Subcutaneous adipose tissue (tissue), 4 donors: Measurements from ENCODE around the gene LY6G5B. TPM values are rescaled to one million over a fixed set of nuclear protein-coding genes. Genes with fewer than 3 reads are reported as not detected.

ENCODE experiments used
- CTCF ChIP-seq: fragments of 450-650 bp; IDR thresholded peaks from one replicate; pipeline ENCODE4 v1.5.1; 2016; ENCODE audit warnings: low read depth, mild to moderate bottlenecking, control low read depth, antibody characterized with exemption, moderate library complexity
- total RNA-seq, 4 donors: library from RNA; depleted of rRNA; stranded (reverse); fragments of >200 nt; gene quantifications; one replicate each; pipeline ENCODE4 v1.1.0, GENCODE V29; 2016

The LY6G5B gene
- total RNA-seq, 4 donors from 2014 or later, result 4.4 to 19.2 (median 6.5) TPM

DNA sequence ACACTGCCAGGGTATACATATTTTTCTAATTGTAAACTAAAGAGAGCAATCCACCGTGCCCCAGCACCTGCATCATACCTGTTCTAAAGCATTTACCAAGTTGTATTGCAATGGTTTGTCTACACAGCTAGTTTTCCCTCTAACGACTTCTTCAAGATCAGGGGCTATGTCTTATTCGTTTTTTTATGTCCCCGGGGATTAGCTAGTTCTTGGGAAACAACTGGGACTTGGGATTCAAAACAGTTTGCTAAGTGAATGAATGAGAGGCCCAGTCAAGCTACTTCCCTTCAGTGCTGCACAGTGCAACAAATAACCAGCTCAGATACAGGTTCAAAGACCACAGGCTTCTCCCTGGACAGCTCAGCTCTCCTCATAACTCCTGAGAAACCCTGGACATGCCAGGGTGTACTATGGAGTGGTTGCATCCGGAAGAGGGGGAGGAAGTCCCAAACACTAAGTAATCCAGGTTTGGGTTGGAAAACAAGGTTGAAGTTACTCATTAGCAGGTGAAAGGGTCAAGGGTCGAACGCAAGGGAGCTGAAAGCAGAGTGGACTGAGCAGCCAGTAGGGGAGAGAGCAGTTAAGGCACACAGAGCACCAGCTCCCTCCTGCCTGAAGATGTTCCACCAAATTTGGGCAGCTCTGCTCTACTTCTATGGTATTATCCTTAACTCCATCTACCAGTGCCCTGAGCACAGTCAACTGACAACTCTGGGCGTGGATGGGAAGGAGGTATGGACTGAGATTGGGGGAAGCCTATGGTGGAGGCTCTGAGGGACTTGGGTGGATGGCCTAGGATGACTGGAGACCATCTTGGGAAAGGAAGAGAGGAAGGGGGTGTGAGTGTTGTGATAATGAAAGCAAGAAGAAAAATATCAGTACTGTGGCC, 14.2 kb upstream of the LY6G5B start, which contains the start of gene APOM:
TSS of gene APOM (plus strand) at position 546 of the 889 bp plus-strand sequence. CDS start at position 619, 73 bp downstream.
- TF ChIP-seq CTCF, result no peak

DNA sequence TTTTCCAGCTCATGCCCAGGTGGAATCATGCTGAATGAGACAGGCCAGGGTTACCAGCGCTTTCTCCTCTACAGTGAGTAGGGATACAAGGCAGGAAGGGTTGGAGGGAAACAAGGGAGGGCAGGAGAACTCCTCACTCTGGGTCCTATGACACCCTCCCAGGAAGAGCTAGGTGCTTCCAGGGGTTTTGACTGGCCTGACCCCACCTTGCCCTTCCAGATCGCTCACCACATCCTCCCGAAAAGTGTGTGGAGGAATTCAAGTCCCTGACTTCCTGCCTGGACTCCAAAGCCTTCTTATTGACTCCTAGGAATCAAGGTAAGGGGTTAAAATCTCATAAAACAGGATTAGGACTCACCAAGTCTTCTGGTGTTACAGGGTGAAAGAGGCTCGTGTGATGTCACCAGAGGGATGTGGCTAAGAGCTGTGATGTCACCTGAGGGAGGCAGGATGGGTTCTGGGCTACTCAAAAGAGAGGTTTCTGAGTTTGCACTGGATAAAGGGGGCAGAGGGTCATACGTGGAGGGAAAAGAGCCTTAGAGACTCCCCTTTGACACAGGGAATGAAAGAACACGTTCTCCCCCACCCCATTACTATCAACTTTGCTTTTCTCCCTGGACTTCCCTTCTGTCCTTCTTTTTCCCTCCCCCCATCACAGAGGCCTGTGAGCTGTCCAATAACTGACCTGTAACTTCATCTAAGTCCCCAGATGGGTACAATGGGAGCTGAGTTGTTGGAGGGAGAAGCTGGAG, 12.2 kb upstream of the LY6G5B start:
- TF ChIP-seq CTCF, result no peak

GRCh38 chr6:31658158-31658688, 11.6 kb upstream of the LY6G5B start:
- no peak for TF ChIP-seq CTCF

- no peak for TF ChIP-seq CTCF
These were observed 10.7 kb upstream of the LY6G5B start for GRCh38 chr6:31658983-31659648.

DNA sequence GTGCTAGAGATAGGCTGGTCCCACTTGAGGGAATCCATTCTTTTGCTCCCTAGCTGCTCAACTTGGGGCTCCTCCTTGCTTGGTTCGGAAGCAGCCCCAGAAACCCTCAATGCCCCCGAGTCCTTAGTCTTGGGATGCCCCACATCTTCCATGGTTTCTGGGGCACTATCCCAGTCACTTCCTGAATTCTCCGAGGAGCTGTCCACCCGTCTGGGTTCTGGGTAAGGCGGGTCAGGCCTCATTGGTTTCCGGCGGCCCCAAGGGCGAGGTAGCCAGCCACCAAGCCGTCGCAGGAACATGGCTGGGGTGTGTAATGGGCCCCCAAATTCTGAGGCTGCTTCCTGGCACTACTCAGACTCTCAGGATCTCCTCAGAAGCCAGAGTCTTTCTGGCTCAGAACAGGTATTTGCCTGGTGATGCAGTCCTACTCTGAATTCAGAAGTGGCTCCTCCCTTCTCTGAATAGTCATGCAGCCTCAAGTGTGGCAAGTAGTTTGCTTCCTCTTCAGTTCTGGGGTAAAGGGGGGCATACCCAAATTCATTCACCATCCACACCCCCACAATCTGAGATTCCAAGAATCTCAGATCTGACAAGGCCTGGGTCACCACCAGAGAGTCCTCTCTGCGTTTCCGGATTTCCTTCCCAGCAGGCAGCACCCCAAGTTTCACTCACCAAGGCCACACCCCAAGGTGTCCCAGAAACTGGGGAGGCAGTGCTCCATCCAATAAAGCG, 10.0 kb upstream of the LY6G5B start:
- no peak for TF ChIP-seq CTCF

GRCh38 chr6:31660381-31661261, 9.2 kb upstream of the LY6G5B start, which contains the start of gene C6orf47:
TSS of gene C6orf47 (minus strand) at chr6:31660778. CDS start at chr6:31659947, 831 bp downstream.
- TF ChIP-seq CTCF, result no peak
